HepG2 (cell line): ENCODE results near the gene CFAP61. TPM values are rescaled to one million over a fixed set of nuclear protein-coding genes. Genes with fewer than 3 reads are reported as not detected.

Source experiments
- BRCA1 ChIP-seq: sonication (generic); formaldehyde crosslinking; IDR thresholded peaks from 2 replicates; pipeline ENCODE4 v1.4.0; 2020; ENCODE audit warnings: missing genetic modification reagents
- KIAA2018 ChIP-seq: sonication (generic); formaldehyde crosslinking; IDR thresholded peaks from 2 replicates; pipeline ENCODE4 v1.5.0; 2020; ENCODE audit warnings: mild to moderate bottlenecking, missing genetic modification reagents, borderline replicate concordance
- MTF2 ChIP-seq: sonication (generic); formaldehyde crosslinking; IDR thresholded peaks from 2 replicates; pipeline ENCODE4 v1.5.0; 2020; ENCODE audit warnings: missing genetic modification reagents, borderline replicate concordance
- PCBP1 ChIP-seq: fragments of 200-400 bp; formaldehyde crosslinking; IDR thresholded peaks from 2 replicates; pipeline ENCODE4 v1.6.1; 2017; ENCODE audit warnings: mild to moderate bottlenecking, low read depth, low read length, borderline replicate concordance
- PHB2 ChIP-seq: fragments of 450-650 bp; IDR thresholded peaks from 2 replicates; pipeline ENCODE4 v1.6.1; 2018; ENCODE audit not compliant: partially characterized antibody
- PRDM10 ChIP-seq: sonication (generic); formaldehyde crosslinking; IDR thresholded peaks from 2 replicates; pipeline ENCODE4 v1.4.0; 2020; ENCODE audit warnings: low read depth, missing genetic modification reagents
- ZKSCAN1 ChIP-seq: fragments of 150-350 bp; IDR thresholded peaks from 2 replicates; pipeline ENCODE4 v1.6.1; 2014; ENCODE audit warnings: low read length
- ZNF572 ChIP-seq: sonication (generic); formaldehyde crosslinking; IDR thresholded peaks from 2 replicates; pipeline ENCODE4 v1.5.1; 2020; ENCODE audit warnings: mild to moderate bottlenecking, missing genetic modification reagents
- ZNF691 ChIP-seq: sonication (generic); formaldehyde crosslinking; IDR thresholded peaks from 2 replicates; pipeline ENCODE4 v1.4.0; 2020; ENCODE audit warnings: missing genetic modification reagents, low read depth, mild to moderate bottlenecking, borderline replicate concordance
- ZSCAN30 ChIP-seq: sonication (generic); formaldehyde crosslinking; IDR thresholded peaks from 2 replicates; pipeline ENCODE4 v1.5.0; 2020; ENCODE audit warnings: mild to moderate bottlenecking, missing genetic modification reagents
- polyA plus RNA-seq, 8 experiments: library from polyadenylated mRNA; depleted of rRNA in 3 of 8; stranded (reverse) in 7 of 8; unstranded in 1 of 8; fragments of >200 nt; fragmentation: Illumina TruSeq in 4 of 8; extraction: Trizol in 4 of 8; gene quantifications; 2 replicates each; pipeline versions ENCODE4 v1.2.1 to v1.2.3, GENCODE V29; 2011 to 2016; ENCODE audit warnings: low read depth in 4 of 8, missing spikeins in 1 of 8, mixed read lengths in 1 of 8; ENCODE audit not compliant: insufficient read depth in 1 of 8
- total RNA-seq, 5 experiments: library from RNA; depleted of rRNA; stranded (reverse); fragments of >200 nt; fragmentation: Illumina TruSeq; extraction: Trizol; gene quantifications; 2 replicates each; pipeline ENCODE4 v1.2.3, GENCODE V29; 2016; ENCODE audit warnings: low read depth in 1 of 5
- TF ChIP-seq, protein P1 (sequence below): sonication (generic); formaldehyde crosslinking; IDR thresholded peaks from 2 replicates; pipeline ENCODE4 v1.8.0; 2022; ENCODE audit warnings: mild to moderate bottlenecking, missing genetic modification reagents; ENCODE audit not compliant: insufficient replicate concordance

The CFAP61 gene
- total and polyA plus RNA-seq, 2 of the 13 experiments (the other 11 are each of a cell fraction or from before 2014, with no cell fraction given) = 0.27 TPM; not detected in 1

GRCh38 chr20:20017001-20017843, 35.1 kb upstream of the CFAP61 start, which contains the start of gene NAA20 (continued):
- peak; percentile 83; the same call in 1 of the 2 replicates for TF ChIP-seq MTF2 (CRISPR knock-in tag)
- TF ChIP-seq KIAA2018 (CRISPR knock-in tag) = peak; percentile 98
- TF ChIP-seq PCBP1 = peak; percentile 94
- peak; percentile 94 for TF ChIP-seq ZNF572 (CRISPR knock-in tag)
- no peak; the same call in 1 of the 2 replicates for TF ChIP-seq ZNF691
- TF ChIP-seq BRCA1 = peak; percentile 58; the same call in 1 of the 2 replicates
- TF ChIP-seq ZKSCAN1 = 0 out of 2 replicates have a peak, but pooled peaks have one; percentile 11
- TF ChIP-seq, protein P1, sequence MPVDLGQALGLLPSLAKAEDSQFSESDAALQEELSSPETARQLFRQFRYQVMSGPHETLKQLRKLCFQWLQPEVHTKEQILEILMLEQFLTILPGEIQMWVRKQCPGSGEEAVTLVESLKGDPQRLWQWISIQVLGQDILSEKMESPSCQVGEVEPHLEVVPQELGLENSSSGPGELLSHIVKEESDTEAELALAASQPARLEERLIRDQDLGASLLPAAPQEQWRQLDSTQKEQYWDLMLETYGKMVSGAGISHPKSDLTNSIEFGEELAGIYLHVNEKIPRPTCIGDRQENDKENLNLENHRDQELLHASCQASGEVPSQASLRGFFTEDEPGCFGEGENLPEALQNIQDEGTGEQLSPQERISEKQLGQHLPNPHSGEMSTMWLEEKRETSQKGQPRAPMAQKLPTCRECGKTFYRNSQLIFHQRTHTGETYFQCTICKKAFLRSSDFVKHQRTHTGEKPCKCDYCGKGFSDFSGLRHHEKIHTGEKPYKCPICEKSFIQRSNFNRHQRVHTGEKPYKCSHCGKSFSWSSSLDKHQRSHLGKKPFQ = peak; percentile 81
- peak; percentile 70; the same call in 1 of the 2 replicates for TF ChIP-seq PRDM10 (CRISPR knock-in tag)
- TF ChIP-seq ZSCAN30 (CRISPR knock-in tag) = peak; percentile 98
- TF ChIP-seq PHB2 = no peak
